Measurements from ENCODE around the gene TICAM1. TPM values are rescaled to one million over a fixed set of nuclear protein-coding genes. Genes with fewer than 3 reads are reported as not detected.
"Not testable (repeated sequence)": the region's sequence is repeated elsewhere in the genome, so short reads cannot be mapped to it uniquely, and the experiment has no call there.

Gene TICAM1
- total and polyA plus RNA-seq, 2 of the 8 experiments (the other 6 are each of a cell fraction or from before 2014, with no cell fraction given) = 0.41 to 0.65 TPM

GRCh38 chr19:4778124-4778523 lies 53.4 kb downstream of the TICAM1 start:
- H3K23ac ChIP-seq (ENCODE audit: insufficient read length); H3K18ac ChIP-seq (ENCODE audit: extremely low read depth, low read length); H2BK15ac ChIP-seq (ENCODE audit: low read length); FAIRE-seq; H3K79me1 ChIP-seq (ENCODE audit: low read depth, low read length); H3K4ac ChIP-seq (replicated peaks; ENCODE audit: insufficient read length, low read depth, low read length); H3K56ac ChIP-seq (replicated peaks; ENCODE audit: insufficient read length, low read depth, low read length); H3K4me2 ChIP-seq (ENCODE audit: insufficient read depth in 1 of 2, low read depth in 2 of 2, low read length in 2 of 2); H3K9ac ChIP-seq (replicated peaks in 1 of 4; ENCODE audit: extremely low read depth in 1 of 4, low read depth in 3 of 4, low read length in 3 of 4); H3K4me1 ChIP-seq (replicated peaks in 1 of 4; ENCODE audit: control insufficient read depth in 3 of 4, insufficient read depth in 4 of 4, low read length in 3 of 4); H4K91ac ChIP-seq (replicated peaks; ENCODE audit: insufficient read length, low read length); H3K27ac ChIP-seq (ENCODE audit: low read depth, low read length); H4K5ac ChIP-seq (ENCODE audit: insufficient read length, low read depth, low read length); H3K79me2 ChIP-seq (ENCODE audit: control insufficient read depth in 1 of 2, insufficient read depth in 2 of 2, low read length in 2 of 2); H4K8ac ChIP-seq (ENCODE audit: extremely low read depth, insufficient read depth, low read length); H2BK120ac ChIP-seq (replicated peaks; ENCODE audit: low read depth, low read length); H3K27me3 ChIP-seq (replicated peaks in 1 of 4; ENCODE audit: control insufficient read depth in 3 of 4, extremely low read depth in 1 of 4, insufficient read depth in 3 of 4, low read length in 3 of 4); H2AK5ac ChIP-seq (ENCODE audit: low read depth, low read length); H4K20me1 ChIP-seq (replicated peaks in 1 of 2; ENCODE audit: control insufficient read depth in 1 of 2, insufficient read depth in 2 of 2, low read length in 2 of 2); H3K23me2 ChIP-seq (ENCODE audit: low read depth, low read length); H2BK12ac ChIP-seq (ENCODE audit: low read depth, low read length); H3K4me3 ChIP-seq (ENCODE audit: extremely low read depth in 1 of 4, insufficient read depth in 2 of 4, low read depth in 3 of 4, low read length in 4 of 4); H3K9me3 ChIP-seq (ENCODE audit: insufficient read depth in 2 of 2, low read depth in 1 of 2, low read length in 1 of 2); H3K36me3 ChIP-seq (ENCODE audit: control insufficient read depth in 2 of 4, insufficient read depth in 4 of 4, low read length in 3 of 4); H2BK5ac ChIP-seq (ENCODE audit: low read depth, low read length); H2AFZ ChIP-seq (ENCODE audit: low read length); DNase-seq (ENCODE audit: low read depth in 1 of 2, low spot score in 2 of 2); H3K14ac ChIP-seq (ENCODE audit: insufficient read length); H2BK20ac ChIP-seq (ENCODE audit: low read length): not testable (repeated sequence)
- ChIA-PET CTCF (ENCODE audit: partially characterized antibody) (interaction anchor here (0.7 to 1.4 kb wide), 4 partner anchors 21 to 48 kb away, joined by 3 to 8 read pairs (median 4); no protein-coding TSS in a partner anchor), POLR2A (ENCODE audit: partially characterized antibody) (interaction anchor here (1.2 to 1.3 kb wide), 2 partner anchors 9 to 13 kb away, joined by 3 to 4 read pairs; partner anchors contain the start of gene FEM1A)
- 91% methylated on average over 3 of the region's 5 CpGs; no CpG with 5 or more reads in 1 of the 2 experiments for WGBS, 2 experiments (ENCODE audit: extremely low coverage in 1 of 2, insufficient coverage in 1 of 2, insufficient read length in 1 of 2, insufficient replicate concordance in 2 of 2, low coverage in 1 of 2, low lambda C conversion rate in 2 of 2, missing lambda C conversion rate in 1 of 2)

Measured in H1 (cell line).